ENCODE data around the gene VSTM2L.

DNA sequence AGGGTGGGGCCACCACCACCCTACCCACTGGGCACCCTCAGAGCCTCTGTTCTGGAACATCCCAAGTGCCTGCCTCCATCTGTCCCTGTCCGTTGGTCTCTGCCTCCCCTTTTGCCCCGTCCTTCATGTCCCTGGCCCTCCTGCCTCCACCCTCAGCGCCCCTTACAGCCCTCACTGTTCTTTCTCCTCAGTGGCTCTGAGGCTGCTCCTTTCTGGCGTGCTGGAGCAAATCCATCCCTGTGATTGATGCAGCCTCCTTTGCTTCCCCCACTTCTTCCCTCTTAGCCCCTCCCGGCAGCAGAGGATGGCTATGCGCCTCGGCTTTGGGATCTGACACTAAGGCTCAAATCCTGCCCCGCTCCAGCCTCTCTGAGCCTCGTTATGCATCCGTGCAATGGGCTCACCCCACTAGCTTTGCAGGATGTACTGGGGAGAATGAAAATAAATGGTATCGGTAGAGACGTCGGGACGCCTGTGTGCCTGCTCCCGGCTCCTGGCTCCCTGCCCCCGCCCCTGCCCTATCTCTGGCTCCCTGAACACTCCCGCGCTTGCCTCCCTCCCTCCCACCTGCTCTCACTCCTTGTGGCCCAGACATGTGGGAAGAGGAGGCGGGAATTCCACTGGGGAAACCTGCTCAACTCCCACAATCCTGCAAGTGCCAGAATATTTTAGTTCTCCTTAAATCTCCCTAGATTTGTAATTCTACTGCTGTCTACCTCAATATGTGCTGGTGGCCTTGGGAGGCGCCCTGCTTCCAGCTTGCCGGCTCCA lies 13.1 kb downstream of the VSTM2L start:
- TF ChIP-seq POLR2A (IDR thresholded peaks at IDR 0.05) = no peak
- TF ChIP-seq, protein P1, sequence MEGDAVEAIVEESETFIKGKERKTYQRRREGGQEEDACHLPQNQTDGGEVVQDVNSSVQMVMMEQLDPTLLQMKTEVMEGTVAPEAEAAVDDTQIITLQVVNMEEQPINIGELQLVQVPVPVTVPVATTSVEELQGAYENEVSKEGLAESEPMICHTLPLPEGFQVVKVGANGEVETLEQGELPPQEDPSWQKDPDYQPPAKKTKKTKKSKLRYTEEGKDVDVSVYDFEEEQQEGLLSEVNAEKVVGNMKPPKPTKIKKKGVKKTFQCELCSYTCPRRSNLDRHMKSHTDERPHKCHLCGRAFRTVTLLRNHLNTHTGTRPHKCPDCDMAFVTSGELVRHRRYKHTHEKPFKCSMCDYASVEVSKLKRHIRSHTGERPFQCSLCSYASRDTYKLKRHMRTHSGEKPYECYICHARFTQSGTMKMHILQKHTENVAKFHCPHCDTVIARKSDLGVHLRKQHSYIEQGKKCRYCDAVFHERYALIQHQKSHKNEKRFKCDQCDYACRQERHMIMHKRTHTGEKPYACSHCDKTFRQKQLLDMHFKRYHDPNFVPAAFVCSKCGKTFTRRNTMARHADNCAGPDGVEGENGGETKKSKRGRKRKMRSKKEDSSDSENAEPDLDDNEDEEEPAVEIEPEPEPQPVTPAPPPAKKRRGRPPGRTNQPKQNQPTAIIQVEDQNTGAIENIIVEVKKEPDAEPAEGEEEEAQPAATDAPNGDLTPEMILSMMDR (IDR thresholded peaks at IDR 0.05) = no peak
- TF ChIP-seq EP300 (IDR thresholded peaks at IDR 0.05) = no peak
